Smooth muscle cell (in vitro differentiated cells): ENCODE data around the gene CFAP206. TPM values are rescaled to one million over a fixed set of nuclear protein-coding genes. Genes with fewer than 3 reads are reported as not detected.

Source experiments
- DNase-seq: peaks from one replicate; lab custom pipeline; 2025; ENCODE audit not compliant: unreplicated experiment; lab: John Stamatoyannopoulos, UW
- H2AFZ ChIP-seq: fragments of 200-600 bp; sonication (generic); 2 replicates; pipeline ENCODE4 v1.6.0; 2016; ENCODE audit warnings: antibody characterized with exemption, low read depth, mild to moderate bottlenecking
- H3F3A ChIP-seq: fragments of 200-600 bp; sonication (generic); 2 replicates; pipeline ENCODE4 v1.6.0; 2017; ENCODE audit warnings: antibody characterized with exemption, low read depth
- H3K27ac ChIP-seq: fragments of 200-600 bp; sonication (generic); 2 replicates; pipeline ENCODE4 v1.5.1; 2016; ENCODE audit warnings: low read depth, mild to moderate bottlenecking
- H3K27me3 ChIP-seq: fragments of 200-600 bp; sonication (generic); 2 replicates; pipeline ENCODE4 v1.6.1; 2016; ENCODE audit warnings: low read depth, mild to moderate bottlenecking
- H3K36me3 ChIP-seq: fragments of 200-600 bp; sonication (generic); 2 replicates; pipeline ENCODE4 v1.5.1; 2016; ENCODE audit warnings: low read depth
- H3K4me1 ChIP-seq: fragments of 200-600 bp; sonication (generic); 2 replicates; pipeline ENCODE4 v1.5.1; 2016; ENCODE audit warnings: low read depth
- H3K4me2 ChIP-seq: fragments of 200-600 bp; sonication (generic); 2 replicates; pipeline ENCODE4 v1.6.0; 2016; ENCODE audit warnings: mild to moderate bottlenecking
- H3K4me3 ChIP-seq: fragments of 200-600 bp; sonication (generic); 2 replicates; pipeline ENCODE4 v1.5.1; 2016; ENCODE audit warnings: mild to moderate bottlenecking
- H3K79me2 ChIP-seq: fragments of 200-600 bp; sonication (generic); 2 replicates; pipeline ENCODE4 v1.6.0; 2016; ENCODE audit warnings: low read depth, mild to moderate bottlenecking
- H3K9ac ChIP-seq: fragments of 200-600 bp; sonication (generic); 2 replicates; pipeline ENCODE4 v1.6.0; 2016; ENCODE audit warnings: low read depth
- H3K9me3 ChIP-seq: fragments of 200-600 bp; sonication (generic); replicated peaks from 2 replicates; pipeline ENCODE4 v1.5.1; 2016; ENCODE audit warnings: low read depth
- H4K20me1 ChIP-seq: fragments of 200-600 bp; sonication (generic); 2 replicates; pipeline ENCODE4 v1.6.0; 2016; ENCODE audit warnings: low read depth
- CTCF ChIP-seq: fragments of 200-600 bp; sonication (generic); IDR thresholded peaks from 2 replicates; pipeline ENCODE4 v1.5.1; 2017; ENCODE audit warnings: borderline replicate concordance, mild to moderate bottlenecking, antibody characterized with exemption; ENCODE audit not compliant: insufficient read depth, poor library complexity, severe bottlenecking
- WGBS: methylation state at CpG from one replicate; pipeline ENCODE4 v1.1.7; 2016; ENCODE audit warnings: low lambda C conversion rate; 5-methylcytosine and 5-hydroxymethylcytosine counted together
- polyA plus RNA-seq: library from polyadenylated mRNA; unstranded; fragments of >200 nt; fragmentation: Nextera tagmentation; extraction: Ambion mirVana; gene quantifications from 2 replicates; pipeline ENCODE4 v1.2.1, GENCODE V29; 2016
- total RNA-seq: library from RNA; depleted of rRNA; stranded (reverse); fragments of >200 nt; gene quantifications from 2 replicates; pipeline ENCODE4 v1.2.3, GENCODE V29; 2014

CFAP206 gene
- total and polyA plus RNA-seq, 2 experiments from 2014 or later, result 0.21 to 2.0 TPM

GRCh38 chr6:87426789-87427188, 19.0 kb downstream of the CFAP206 start:
- Histone ChIP-seq H4K20me1 (no peaks in the 10 kb centered on the region), H3K9me3 (no peaks in the 10 kb centered on the region), H3K27me3 (peaks cover 3% of the 10 kb centered on the region), H3K36me3 (no peaks in the 10 kb centered on the region), H2AFZ (no peak overlapping the region), H3K4me2 (no peak overlapping the region), H3K4me3 (no peak overlapping the region), H3F3A (no peaks in the 10 kb centered on the region), H3K9ac (no peak overlapping the region), H3K79me2 (no peaks in the 10 kb centered on the region), H3K27ac (no peak overlapping the region), H3K4me1 (no peaks in the 10 kb centered on the region)
- no peak for TF ChIP-seq CTCF
- no peak for DNase-seq
- whole genome bisulfite sequencing, result 93% methylated on average over 4 of the region's 4 CpGs

GRCh38 chr6:87430499-87430898, 22.7 kb downstream of the CFAP206 start:
- Histone ChIP-seq H3K79me2 (no peaks in the 10 kb centered on the region), H3F3A (no peaks in the 10 kb centered on the region), H3K27me3 (peaks cover 3% of the 10 kb centered on the region), H3K9me3 (no peaks in the 10 kb centered on the region), H3K27ac (no peak overlapping the region), H3K4me1 (no peaks in the 10 kb centered on the region), H3K4me2 (no peak overlapping the region), H2AFZ (no peak overlapping the region), H4K20me1 (no peaks in the 10 kb centered on the region), H3K9ac (no peak overlapping the region), H3K4me3 (no peak overlapping the region), H3K36me3 (no peaks in the 10 kb centered on the region)
- 88% methylated on average over 3 of the region's 3 CpGs for WGBS
- no peak for DNase-seq
- no peak for TF ChIP-seq CTCF

GRCh38 chr6:87431263-87431662, 23.5 kb downstream of the CFAP206 start:
- no peaks in the 10 kb centered on the region for H3K4me1 ChIP-seq
- no peaks in the 10 kb centered on the region for H3F3A ChIP-seq
- no peak for DNase-seq
- no peaks in the 10 kb centered on the region for H3K79me2 ChIP-seq
- H3K9ac ChIP-seq, result no peak overlapping the region
- no peaks in the 10 kb centered on the region for H4K20me1 ChIP-seq
- WGBS, result 94% methylated on average over 5 of the region's 5 CpGs
- H3K9me3 ChIP-seq, result no peaks in the 10 kb centered on the region
- no peak overlapping the region for H3K27ac ChIP-seq
- peaks cover 3% of the 10 kb centered on the region for H3K27me3 ChIP-seq
- H3K4me2 ChIP-seq, result no peak overlapping the region
- TF ChIP-seq CTCF, result no peak
- no peak overlapping the region for H2AFZ ChIP-seq
- no peak overlapping the region for H3K4me3 ChIP-seq
- no peaks in the 10 kb centered on the region for H3K36me3 ChIP-seq

- Histone ChIP-seq H3K4me1 (no peaks in the 10 kb centered on the region), H3K9ac (no peak overlapping the region), H3K9me3 (no peaks in the 10 kb centered on the region), H2AFZ (no peak overlapping the region), H3K27ac (no peak overlapping the region), H3K27me3 (no peaks in the 10 kb centered on the region), H3K4me2 (no peak overlapping the region), H4K20me1 (no peaks in the 10 kb centered on the region), H3K4me3 (no peak overlapping the region), H3K36me3 (no peaks in the 10 kb centered on the region), H3K79me2 (no peaks in the 10 kb centered on the region), H3F3A (no peaks in the 10 kb centered on the region)
- no peak for TF ChIP-seq CTCF
- WGBS, result 23% methylated on average over 4 of the region's 4 CpGs
- peak; percentile 12 for DNase-seq
These were observed 28.7 kb downstream of the CFAP206 start for GRCh38 chr6:87436435-87436834.
